HG03378 (cell line): Measurements from ENCODE around the gene CDH4.

Source experiments
- ATAC-seq: cut with Tn5 transposase; IDR thresholded peaks from one replicate; pipeline ENCODE4 v1.9.1; 2021; ENCODE audit warnings: mild to moderate bottlenecking, moderate library complexity; ENCODE audit not compliant: unreplicated experiment

Gene CDH4

GRCh38 chr20:61819921-61820825 lies 568.1 kb downstream of the CDH4 start:
- ATAC-seq = no peak

- ATAC-seq = no peak
These were observed 569.7 kb downstream of the CDH4 start for GRCh38 chr20:61821735-61822134.

- no peak for ATAC-seq
These were observed 570.3 kb downstream of the CDH4 start for GRCh38 chr20:61822396-61822795.

- ATAC-seq = no peak
These were observed 571.2 kb downstream of the CDH4 start for GRCh38 chr20:61823242-61823641.

GRCh38 chr20:61828891-61829290 lies 576.8 kb downstream of the CDH4 start:
- no peak for ATAC-seq

GRCh38 chr20:61829526-61829925 lies 577.5 kb downstream of the CDH4 start:
- ATAC-seq = no peak

- ATAC-seq = no peak
These were observed 578.3 kb downstream of the CDH4 start for GRCh38 chr20:61830241-61830930.

- ATAC-seq = no peak
These were observed 578.9 kb downstream of the CDH4 start for GRCh38 chr20:61830991-61831390.

- no peak for ATAC-seq
These were observed 580.1 kb downstream of the CDH4 start for GRCh38 chr20:61832181-61832580.

- no peak for ATAC-seq
These were observed 581.9 kb downstream of the CDH4 start for GRCh38 chr20:61833807-61834610.

GRCh38 chr20:61835301-61835700 lies 583.2 kb downstream of the CDH4 start:
- ATAC-seq = no peak

- ATAC-seq = no peak
These were observed 583.8 kb downstream of the CDH4 start for GRCh38 chr20:61835791-61836350.

GRCh38 chr20:61837200-61837599 lies 585.1 kb downstream of the CDH4 start:
- no peak for ATAC-seq

GRCh38 chr20:61839223-61839911 lies 587.3 kb downstream of the CDH4 start:
- ATAC-seq = no peak

- no peak for ATAC-seq
These were observed 588.1 kb downstream of the CDH4 start for GRCh38 chr20:61839912-61840778.

GRCh38 chr20:61840779-61841455 lies 588.9 kb downstream of the CDH4 start:
- no peak for ATAC-seq

- no peak for ATAC-seq
These were observed 589.5 kb downstream of the CDH4 start for GRCh38 chr20:61841551-61841950.

GRCh38 chr20:61841966-61842365 lies 589.9 kb downstream of the CDH4 start:
- no peak for ATAC-seq

GRCh38 chr20:61844621-61845020 lies 592.6 kb downstream of the CDH4 start:
- no peak for ATAC-seq
